Epithelial cell of proximal tubule (primary cell): ENCODE measurements around the gene RIMS4. TPM values are rescaled to one million over a fixed set of nuclear protein-coding genes. Genes with fewer than 3 reads are reported as not detected.

Experiments used
- DNase-seq: peaks from one replicate; pipeline ENCODE4 v3.0.0-alpha.2; 2011; ENCODE audit warnings: low read depth
- H3K4me3 ChIP-seq: 2 replicates; pipeline ENCODE4 v1.5.1; 2011; ENCODE audit warnings: low read depth, mild to moderate bottlenecking, low read length
- total RNA-seq: library from RNA; depleted of rRNA; stranded (reverse); fragments of >200 nt; gene quantifications from 2 replicates; pipeline ENCODE4 v1.2.3, GENCODE V29; 2015
- TF ChIP-seq, protein P1 (sequence below): conservative IDR thresholded peaks from 2 replicates; pipeline ENCODE4 v1.5.1; 2012; ENCODE audit warnings: low read depth, mild to moderate bottlenecking, low read length

The RIMS4 gene
- total RNA-seq, 1 donor from 2014 or later: not detected

DNA sequence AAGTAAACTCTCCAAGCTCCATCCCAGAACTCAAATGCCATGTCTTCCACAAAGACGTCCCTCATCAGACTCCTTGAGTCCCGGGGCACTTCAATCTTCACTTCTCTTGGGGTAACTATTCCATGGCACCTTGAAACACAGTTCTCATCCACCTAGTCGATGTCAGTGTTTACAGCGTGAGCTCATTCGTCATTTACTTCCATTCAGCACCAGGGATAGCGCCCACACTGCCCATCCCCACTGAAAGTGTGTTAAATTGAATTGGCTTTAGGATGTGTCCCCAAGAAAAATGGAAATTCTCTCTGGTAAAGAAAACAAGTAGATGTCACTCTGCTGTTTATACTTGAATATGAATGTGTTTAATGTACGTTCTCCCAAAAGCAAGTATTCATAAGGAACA is 33.4 kb downstream of the RIMS4 start:
- no peak overlapping the region for H3K4me3 ChIP-seq
- TF ChIP-seq, protein P1, sequence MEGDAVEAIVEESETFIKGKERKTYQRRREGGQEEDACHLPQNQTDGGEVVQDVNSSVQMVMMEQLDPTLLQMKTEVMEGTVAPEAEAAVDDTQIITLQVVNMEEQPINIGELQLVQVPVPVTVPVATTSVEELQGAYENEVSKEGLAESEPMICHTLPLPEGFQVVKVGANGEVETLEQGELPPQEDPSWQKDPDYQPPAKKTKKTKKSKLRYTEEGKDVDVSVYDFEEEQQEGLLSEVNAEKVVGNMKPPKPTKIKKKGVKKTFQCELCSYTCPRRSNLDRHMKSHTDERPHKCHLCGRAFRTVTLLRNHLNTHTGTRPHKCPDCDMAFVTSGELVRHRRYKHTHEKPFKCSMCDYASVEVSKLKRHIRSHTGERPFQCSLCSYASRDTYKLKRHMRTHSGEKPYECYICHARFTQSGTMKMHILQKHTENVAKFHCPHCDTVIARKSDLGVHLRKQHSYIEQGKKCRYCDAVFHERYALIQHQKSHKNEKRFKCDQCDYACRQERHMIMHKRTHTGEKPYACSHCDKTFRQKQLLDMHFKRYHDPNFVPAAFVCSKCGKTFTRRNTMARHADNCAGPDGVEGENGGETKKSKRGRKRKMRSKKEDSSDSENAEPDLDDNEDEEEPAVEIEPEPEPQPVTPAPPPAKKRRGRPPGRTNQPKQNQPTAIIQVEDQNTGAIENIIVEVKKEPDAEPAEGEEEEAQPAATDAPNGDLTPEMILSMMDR: no peak
- no peak for DNase-seq

DNA sequence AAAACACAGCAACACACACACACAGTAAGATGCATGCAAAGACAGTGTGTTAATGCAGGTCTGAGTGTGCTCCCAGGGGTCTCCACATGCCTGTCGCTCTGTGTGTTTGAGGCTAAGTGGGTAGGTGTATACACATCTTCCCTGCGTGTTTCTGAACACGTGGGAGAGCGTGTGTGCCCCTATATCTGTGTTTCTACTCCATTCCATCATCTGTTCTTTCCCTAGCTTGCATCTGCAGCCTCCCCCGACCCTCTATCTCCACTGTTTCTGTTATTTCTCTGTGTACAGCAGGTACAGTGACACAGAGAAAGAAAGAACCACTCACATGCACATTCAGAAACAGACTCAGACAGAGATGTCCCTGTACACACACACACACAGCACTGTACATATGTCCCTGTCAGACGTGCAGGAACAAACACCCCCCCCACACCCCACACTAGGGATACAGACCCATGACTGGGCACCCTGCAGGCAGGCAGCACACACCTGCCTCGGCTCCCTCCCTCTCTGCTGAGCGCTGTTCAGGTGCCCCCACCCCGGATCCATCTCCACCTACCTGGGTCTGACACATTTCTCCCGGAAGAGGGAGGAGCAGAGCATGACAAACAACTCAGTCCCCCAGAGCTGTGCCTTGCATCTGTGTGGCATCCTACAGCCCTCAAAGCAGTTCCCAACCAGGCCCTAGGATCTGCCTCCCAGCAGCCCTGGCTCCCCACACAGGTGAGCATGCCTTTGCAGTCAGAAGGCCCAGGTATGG is 37.1 kb downstream of the RIMS4 start:
- no peak for DNase-seq
- TF ChIP-seq, protein P1: no peak
- H3K4me3 ChIP-seq: no peak overlapping the region

DNA sequence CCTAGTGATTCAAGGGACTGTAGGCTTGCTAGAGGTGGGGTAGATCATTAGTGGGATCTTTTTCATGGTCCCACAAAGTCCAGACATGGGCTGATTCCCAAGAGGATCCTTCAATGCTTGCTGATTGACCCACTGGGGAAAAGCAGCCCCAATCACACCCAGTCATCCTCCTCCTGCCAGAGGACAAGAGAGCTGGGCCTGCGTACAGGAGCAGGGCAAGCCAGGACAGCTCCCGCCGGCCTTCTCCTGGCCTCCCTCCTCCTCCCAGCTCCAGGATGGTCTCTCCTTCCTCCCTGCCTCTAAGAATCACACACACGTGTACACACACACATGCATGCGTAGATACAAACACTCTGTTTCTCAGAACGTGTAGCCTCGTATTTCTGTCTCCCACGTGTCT is 37.7 kb downstream of the RIMS4 start:
- no peak for DNase-seq
- TF ChIP-seq, protein P1: no peak
- H3K4me3 ChIP-seq: no peak overlapping the region

DNA sequence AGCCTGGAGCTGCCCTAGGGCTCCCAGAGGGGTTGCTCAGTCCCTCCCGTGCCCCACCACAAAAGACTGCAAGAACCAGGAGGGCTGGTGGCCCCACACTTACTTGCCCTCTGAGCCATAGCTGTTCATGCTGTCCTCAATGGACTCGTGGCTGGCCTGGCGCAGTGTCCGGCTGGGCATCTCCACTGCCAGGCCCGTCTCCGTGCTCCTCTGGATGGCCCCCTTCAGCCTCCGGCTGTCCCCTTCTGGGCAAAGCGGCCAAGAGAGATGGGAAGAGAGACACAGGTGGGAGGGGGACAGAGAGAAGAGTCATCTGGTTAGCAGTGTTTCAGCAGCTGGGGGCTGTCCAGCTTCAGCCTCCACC is 39.2 kb downstream of the RIMS4 start:
- H3K4me3 ChIP-seq: no peak overlapping the region
- TF ChIP-seq, protein P1: no peak
- no peak for DNase-seq

DNA sequence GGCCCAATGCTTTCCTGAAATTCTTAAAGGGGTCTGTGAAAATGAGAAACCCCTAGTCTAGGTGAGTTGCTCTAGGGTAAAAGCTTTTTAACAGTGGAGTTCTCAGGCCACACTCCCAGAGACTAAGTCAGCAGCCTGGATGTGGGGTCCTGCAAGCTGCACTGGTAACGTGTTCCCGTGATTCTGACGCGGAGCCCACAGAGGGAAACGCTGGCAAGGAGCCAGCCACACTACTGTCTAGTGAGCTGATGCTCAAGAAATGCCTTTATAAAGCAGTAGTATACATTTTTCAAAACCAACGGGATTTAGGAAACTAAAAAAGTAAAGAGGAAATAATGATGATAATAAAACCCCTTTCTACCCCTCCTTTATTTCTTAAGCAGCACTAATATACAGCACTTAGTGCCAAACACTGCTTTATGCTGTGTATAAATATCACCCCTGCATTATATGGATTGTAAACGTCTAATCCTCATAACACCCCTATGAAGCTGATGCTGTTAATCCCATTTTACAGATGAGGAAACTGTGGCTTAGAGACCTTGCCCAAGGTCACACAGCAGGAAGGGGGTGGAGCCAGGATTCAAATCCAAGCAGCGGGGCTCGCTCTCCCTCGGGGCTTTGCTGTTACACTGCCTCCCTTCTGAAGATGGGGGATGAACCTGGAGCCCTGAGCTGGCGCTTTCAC is 39.7 kb downstream of the RIMS4 start:
- TF ChIP-seq, protein P1: no peak
- no peak for DNase-seq
- H3K4me3 ChIP-seq: no peak overlapping the region

- H3K4me3 ChIP-seq: no peak overlapping the region
- TF ChIP-seq, protein P1: no peak
- DNase-seq: no peak
Observed at GRCh38 chr20:44769481-44769863, 40.9 kb downstream of the RIMS4 start.
